SJCRH30 (cell line): ENCODE data around the gene SDK2. TPM values are rescaled to one million over a fixed set of nuclear protein-coding genes. Genes with fewer than 3 reads are reported as not detected.

Experiments
- DNase-seq, 2 experiments: peaks; one replicate each; pipeline ENCODE4 v3.0.0-alpha.2; 2015 to 2020
- H3K27ac ChIP-seq: fragments of 250-450 bp; sonication (Bioruptor Pico); 2 replicates; pipeline ENCODE4 v1.5.1; 2020; ENCODE audit warnings: mild to moderate bottlenecking, moderate library complexity
- H3K27me3 ChIP-seq: fragments of 250-450 bp; sonication (Bioruptor Pico); 2 replicates; pipeline ENCODE4 v1.5.1; 2020; ENCODE audit warnings: mild to moderate bottlenecking, moderate library complexity
- H3K36me3 ChIP-seq: fragments of 250-450 bp; sonication (Bioruptor Pico); 2 replicates; pipeline ENCODE4 v1.5.1; 2020; ENCODE audit warnings: mild to moderate bottlenecking, moderate library complexity
- H3K4me1 ChIP-seq: fragments of 250-450 bp; sonication (Bioruptor Pico); 2 replicates; pipeline ENCODE4 v1.5.1; 2020; ENCODE audit warnings: mild to moderate bottlenecking, moderate library complexity
- H3K4me3 ChIP-seq: fragments of 250-450 bp; sonication (Bioruptor Pico); 2 replicates; pipeline ENCODE4 v1.5.1; 2020; ENCODE audit warnings: mild to moderate bottlenecking, moderate library complexity
- H3K9me3 ChIP-seq: fragments of 250-450 bp; sonication (Bioruptor Pico); replicated peaks from 2 replicates; pipeline ENCODE4 v1.5.1; 2020; ENCODE audit warnings: mild to moderate bottlenecking, moderate library complexity
- total RNA-seq: library from RNA; depleted of rRNA; stranded (reverse); fragments of >200 nt; shearing (Covaris generic); gene quantifications from 2 replicates; pipeline ENCODE4 v1.2.3, GENCODE V29; 2014

Gene SDK2
- total RNA-seq, 1 experiment from 2014 or later: 15.2 TPM

DNA sequence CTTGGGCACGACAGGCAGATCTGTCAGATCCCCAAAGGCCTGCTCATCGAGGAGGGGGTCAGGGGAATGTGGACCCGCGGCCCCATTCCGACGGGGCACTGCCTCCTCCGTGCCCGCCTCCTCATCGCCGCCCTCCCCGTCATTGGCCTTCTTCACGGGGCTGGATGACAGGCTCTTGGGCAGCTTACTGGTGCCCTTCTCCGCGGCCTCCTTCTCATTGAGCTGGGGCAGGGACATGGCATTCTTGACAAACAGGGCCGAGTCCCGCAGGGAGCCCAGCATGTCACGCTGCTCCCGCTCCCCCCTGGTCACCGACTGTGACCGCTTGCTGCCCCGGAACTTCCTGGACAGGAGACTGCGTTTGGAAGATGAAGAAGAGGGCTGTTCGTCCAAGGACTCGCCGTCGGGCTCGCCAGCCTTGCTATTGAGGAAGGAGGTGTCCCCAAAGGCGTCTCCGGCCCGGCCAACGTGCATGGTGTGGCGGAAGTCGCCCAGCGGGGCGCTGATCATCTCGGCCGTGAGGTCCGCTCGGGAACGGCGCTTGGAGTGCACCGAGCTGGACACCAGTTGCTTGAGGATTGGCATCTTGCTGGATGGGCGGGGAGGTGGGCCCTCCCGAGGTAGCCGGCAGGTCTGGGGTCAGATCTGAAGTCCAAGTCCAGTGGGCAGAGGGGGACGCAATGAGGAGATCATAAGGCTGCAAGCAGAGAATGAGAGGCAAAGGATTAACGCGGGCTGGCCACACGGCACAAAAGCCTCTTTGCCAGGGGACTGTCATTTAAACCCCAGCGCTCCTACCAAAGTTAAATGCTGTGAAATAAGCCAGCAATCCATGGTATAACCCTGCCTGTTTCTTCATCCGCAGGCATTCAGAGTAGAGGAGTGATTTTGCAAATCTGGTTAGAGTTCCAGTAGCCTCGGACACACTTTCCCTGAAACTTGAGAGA lies 358.1 kb downstream of the SDK2 start:
- DNase-seq: no peak
- H3K4me1 ChIP-seq: peaks cover 18% of the 10 kb centered on the region

DNA sequence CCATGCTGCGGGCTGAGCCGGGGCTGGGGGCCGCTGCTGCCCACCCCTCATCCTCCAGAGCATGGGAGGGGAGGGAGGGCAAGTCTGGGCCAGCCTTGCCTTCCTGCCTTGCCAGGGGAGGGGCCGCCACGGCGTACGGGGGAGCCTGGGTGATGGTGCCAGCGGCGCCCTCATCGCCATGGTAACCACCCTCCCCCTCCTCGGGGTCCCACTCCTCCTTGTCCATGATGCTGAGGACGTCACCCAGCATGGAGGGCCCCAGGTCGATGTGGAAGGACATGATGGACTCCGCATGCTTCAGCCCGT lies 358.7 kb downstream of the SDK2 start:
- no peaks in the 10 kb centered on the region for H3K36me3 ChIP-seq
- no peak overlapping the region for H3K4me3 ChIP-seq
- no peaks in the 10 kb centered on the region for H3K27me3 ChIP-seq
- DNase-seq: no peak
- H3K27ac ChIP-seq: no peak overlapping the region
- H3K9me3 ChIP-seq: no peaks in the 10 kb centered on the region
- peaks cover 11% of the 10 kb centered on the region for H3K4me1 ChIP-seq

More for the DNA sequence above, 358.1 kb downstream of the SDK2 start:
- H3K27me3 ChIP-seq: no peaks in the 10 kb centered on the region
- no peaks in the 10 kb centered on the region for H3K36me3 ChIP-seq
- H3K9me3 ChIP-seq: no peaks in the 10 kb centered on the region
- H3K4me3 ChIP-seq: no peak overlapping the region
- H3K27ac ChIP-seq: no peak overlapping the region

DNA sequence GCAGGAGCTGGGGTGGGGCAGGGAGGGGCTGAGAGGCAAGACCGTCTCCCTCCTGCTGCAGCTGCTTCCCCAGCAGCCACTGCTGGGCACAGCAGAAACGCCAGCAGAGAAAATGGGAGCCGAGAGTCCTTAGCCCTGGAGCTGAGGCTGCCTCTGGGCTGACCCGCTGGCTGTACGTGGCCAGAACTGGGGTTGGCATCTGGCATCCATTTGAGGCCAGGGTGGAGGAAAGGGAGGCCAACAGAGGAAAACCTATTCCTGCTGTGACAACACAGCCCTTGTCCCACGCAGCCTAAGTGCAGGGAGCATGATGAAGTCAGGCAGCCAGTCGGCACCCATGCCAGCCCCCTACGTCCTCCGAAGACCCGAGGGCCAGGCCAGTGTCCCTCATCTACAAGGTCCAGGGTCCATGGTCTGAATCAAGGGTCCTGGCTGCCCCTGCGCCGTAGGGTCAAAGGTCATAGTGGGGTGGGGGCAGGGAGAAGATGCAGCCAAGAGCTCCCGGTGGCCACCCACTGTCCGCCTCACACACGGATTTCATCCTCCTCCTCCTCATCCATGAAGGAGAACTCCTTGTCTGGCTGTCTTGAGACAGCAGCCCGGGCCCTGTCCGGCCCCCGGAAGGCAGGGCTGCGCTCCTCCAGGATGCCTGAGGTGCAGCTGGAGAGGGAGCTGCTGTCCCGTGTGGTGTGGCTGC lies 359.2 kb downstream of the SDK2 start:
- H3K27me3 ChIP-seq: no peaks in the 10 kb centered on the region
- H3K27ac ChIP-seq: no peak overlapping the region
- H3K4me1 ChIP-seq: peaks cover 6% of the 10 kb centered on the region
- no peaks in the 10 kb centered on the region for H3K9me3 ChIP-seq
- no peak overlapping the region for H3K4me3 ChIP-seq
- no peak for DNase-seq
- no peaks in the 10 kb centered on the region for H3K36me3 ChIP-seq
